T-cell (primary cell): Measurements from ENCODE around the gene ADH4. TPM values are rescaled to one million over a fixed set of nuclear protein-coding genes. Genes with fewer than 3 reads are reported as not detected.
"Not testable (repeated sequence)": the region's sequence is repeated elsewhere in the genome, so short reads cannot be mapped to it uniquely, and the experiment has no call there.

ENCODE experiments used
- ATAC-seq, 4 experiments: fragments of 200-7000 bp in 3 of 4; fragments of 150-1000 bp in 1 of 4; cut with Tn5 transposase; replicated peaks in 1 of 4; 1 replicate in 3 of 4; 2 replicates in 1 of 4; pipeline ENCODE4 v1.10.0; 2021; ENCODE audit warnings: moderate library complexity in 3 of 4, mild to moderate bottlenecking in 2 of 4, moderate number of reproducible peaks in 1 of 4
- CTCF ChIA-PET, 2 donors: fragments of 300-600 bp; sonication (Branson Sonifier 250); formaldehyde crosslinking; loops; one replicate each; lab custom pipeline; 2022; ENCODE audit warnings: antibody characterized with exemption in 2 of 2; lab: Charles Lee
- POLR2A ChIA-PET, 2 donors: fragments of 300-600 bp; sonication (Branson Sonifier 250); formaldehyde crosslinking; loops; one replicate each; lab custom pipeline; 2022; ENCODE audit warnings: antibody characterized with exemption in 2 of 2; lab: Charles Lee
- DNase-seq, 35 experiments: peaks; one replicate each; pipeline versions ENCODE4 v3.0.0 to v3.0.0-alpha.2; 2013 to 2023
- H3K27ac ChIP-seq: one replicate; pipeline ENCODE4 v1.5.1; 2013; ENCODE audit warnings: low read length
- H3K27me3 ChIP-seq, 2 experiments: replicated peaks in 1 of 2; 1 replicate in 1 of 2; 2 replicates in 1 of 2; pipeline versions ENCODE4 v1.6.1 to v1.7.0; 2013; ENCODE audit warnings: low read length in 1 of 2, mixed read lengths in 1 of 2; ENCODE audit not compliant: control insufficient read depth in 2 of 2, insufficient read depth in 2 of 2; ENCODE audit errors: extremely low read depth in 1 of 2
- H3K36me3 ChIP-seq, 2 donors: 1 replicate in 1 of 2; 2 replicates in 1 of 2; pipeline versions ENCODE4 v1.6.1 to v1.7.0; 2013; ENCODE audit warnings: low read length in 1 of 2; ENCODE audit not compliant: control insufficient read depth in 2 of 2, insufficient read depth in 1 of 2; ENCODE audit errors: extremely low read depth in 1 of 2
- H3K4me1 ChIP-seq, 2 experiments: 1 replicate in 1 of 2; 2 replicates in 1 of 2; pipeline versions ENCODE4 v1.6.1 to v1.7.0; 2013; ENCODE audit warnings: low read length in 2 of 2, mixed read lengths in 1 of 2; ENCODE audit not compliant: insufficient read depth in 2 of 2, control insufficient read depth in 1 of 2; ENCODE audit errors: extremely low read depth in 1 of 2
- H3K4me3 ChIP-seq, 2 donors: 1 replicate in 1 of 2; 2 replicates in 1 of 2; pipeline versions ENCODE4 v1.5.1 to v1.7.0; 2013; ENCODE audit warnings: mild to moderate bottlenecking in 2 of 2, low read length in 1 of 2, moderate library complexity in 1 of 2; ENCODE audit not compliant: control insufficient read depth in 1 of 2; ENCODE audit errors: extremely low read depth in 1 of 2
- H3K9me3 ChIP-seq: 2 replicates; pipeline ENCODE4 v1.7.0; 2013
- H3K27ac Mint-ChIP-seq, 2 donors: one replicate each; pipeline ENCODE4 v1.8.0; 2020 to 2021; ENCODE audit warnings: mild to moderate bottlenecking in 2 of 2, mixed read lengths in 2 of 2
- H3K27me3 Mint-ChIP-seq, 2 donors: one replicate each; pipeline ENCODE4 v1.8.0; 2021 to 2022; ENCODE audit warnings: mixed read lengths in 2 of 2
- H3K36me3 Mint-ChIP-seq: one replicate; pipeline ENCODE4 v1.8.0; 2021; ENCODE audit warnings: mixed read lengths
- H3K4me1 Mint-ChIP-seq, 3 donors: one replicate each; pipeline ENCODE4 v1.8.0; 2020 to 2022; ENCODE audit warnings: mixed read lengths in 3 of 3, mild to moderate bottlenecking in 1 of 3
- H3K4me3 Mint-ChIP-seq, 3 donors: one replicate each; pipeline ENCODE4 v1.8.0; 2020 to 2022; ENCODE audit warnings: mild to moderate bottlenecking in 3 of 3, mixed read lengths in 3 of 3, moderate library complexity in 3 of 3
- H3K9me3 Mint-ChIP-seq, 3 donors: one replicate each; pipeline ENCODE4 v1.8.0; 2020 to 2022; ENCODE audit warnings: mixed read lengths in 3 of 3
- WGBS: methylation state at CpG from one replicate; pipeline ENCODE4 v1.1.5; 2013; ENCODE audit warnings: missing lambda C conversion rate; ENCODE audit not compliant: insufficient coverage; 5-methylcytosine and 5-hydroxymethylcytosine counted together
- total RNA-seq, 35 experiments: library from RNA in 6 of 35; stranded (reverse) in 6 of 35; fragments of 120-200 nt in 1 of 35; gene quantifications; one replicate each; pipeline versions ENCODE4 v1.2.1 to v1.2.4 and lab custom pipeline; 2013 to 2026

ADH4 gene
- total RNA-seq, 5 donors from 2014 or later (not counting 1 experiment from before 2014, with no cell fraction given): 0.33 to 0.64 TPM; not detected in 3

DNA sequence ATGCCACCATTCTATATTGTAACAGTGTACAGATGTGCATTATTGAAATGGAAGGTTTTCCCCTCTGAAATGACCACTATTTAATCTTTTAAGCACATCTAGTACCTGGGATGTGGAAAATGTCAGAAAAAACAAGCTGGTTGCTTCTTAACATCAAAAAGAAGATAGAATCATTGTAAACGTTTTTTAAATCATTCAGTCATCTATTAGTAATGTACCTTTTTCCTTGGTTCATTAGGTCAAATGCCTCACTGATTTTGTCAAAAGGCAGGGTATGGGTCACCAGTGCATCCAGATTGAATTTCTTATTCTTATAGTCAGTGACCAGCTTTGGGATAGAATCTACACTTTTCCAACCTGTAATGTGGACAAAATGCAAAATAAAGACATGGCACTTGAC, 17.7 kb downstream of the ADH4 start:
- peaks cover 2 to 4% of the 10 kb centered on the region in 2 donors for H3K27me3 Mint-ChIP-seq
- no peak overlapping the region for H3K27ac Mint-ChIP-seq
- no peaks in the 10 kb centered on the region for H3K4me1 Mint-ChIP-seq
- no peaks in the 10 kb centered on the region for H3K4me1 ChIP-seq
- ATAC-seq (no peak), DNase-seq (no peak)
- no peaks in the 10 kb centered on the region for H3K36me3 Mint-ChIP-seq
- H3K27ac ChIP-seq: no peak overlapping the region
- H3K4me3 Mint-ChIP-seq: no peak overlapping the region
- H3K27me3 ChIP-seq: peaks cover 0 to 2% of the 10 kb centered on the region in 2 experiments
- H3K9me3 ChIP-seq: no peaks in the 10 kb centered on the region
- ChIA-PET POLR2A (no interaction called here), CTCF (interaction anchor here in 1 of 2 donors (0.6 kb wide), 2 partner anchors 9 to 88 kb away, joined by 3 to 5 read pairs; no protein-coding TSS in a partner anchor)
- WGBS: 60% methylated on average over 1 of the region's 1 CpG
- no peaks in the 10 kb centered on the region for H3K9me3 Mint-ChIP-seq
- no peaks in the 10 kb centered on the region for H3K36me3 ChIP-seq
- no peak overlapping the region for H3K4me3 ChIP-seq

DNA sequence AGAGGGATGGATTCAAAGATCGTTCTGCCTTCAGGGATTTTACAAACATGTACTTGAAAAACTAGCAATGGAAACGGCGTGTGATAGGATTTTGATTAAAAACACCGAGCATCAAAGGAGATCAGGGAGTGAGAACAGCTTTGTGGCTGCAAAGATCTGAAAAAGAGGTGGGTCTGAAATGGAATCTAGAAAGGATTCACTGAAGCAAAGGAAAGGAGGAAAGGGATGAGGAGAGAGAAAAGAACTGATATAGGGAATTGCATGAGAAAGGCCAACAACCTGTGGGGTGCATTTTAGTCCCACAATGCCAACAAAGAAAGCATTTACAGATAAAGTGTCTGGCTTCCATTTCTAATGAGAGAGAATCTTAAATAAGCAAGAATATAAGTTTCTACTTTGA, 23.1 kb downstream of the ADH4 start:
- Mint-ChIP-seq H3K27me3 (peaks cover 0 to 7% of the 10 kb centered on the region in 2 donors), H3K4me3 (no peak overlapping the region), H3K27ac (no peak overlapping the region), H3K4me1 (peaks cover 0 to 2% (median 2%) of the 10 kb centered on the region in 3 donors), H3K9me3 (no peaks in the 10 kb centered on the region), H3K36me3 (no peaks in the 10 kb centered on the region)
- H3K4me1 ChIP-seq: no peaks in the 10 kb centered on the region
- POLR2A ChIA-PET: no interaction called here
- CTCF ChIA-PET: interaction anchor here in 1 of 2 donors (0.7 kb wide), 1 partner anchor 342 kb away, joined by 3 read pairs; no protein-coding TSS in a partner anchor
- ATAC-seq (no peak), DNase-seq (no peak)
- H3K9me3 ChIP-seq: no peaks in the 10 kb centered on the region
- no peak overlapping the region for H3K4me3 ChIP-seq
- H3K36me3 ChIP-seq: no peaks in the 10 kb centered on the region
- no peak overlapping the region for H3K27ac ChIP-seq
- WGBS: 91% methylated on average over 4 of the region's 4 CpGs
- H3K27me3 ChIP-seq: no peaks in the 10 kb centered on the region

DNA sequence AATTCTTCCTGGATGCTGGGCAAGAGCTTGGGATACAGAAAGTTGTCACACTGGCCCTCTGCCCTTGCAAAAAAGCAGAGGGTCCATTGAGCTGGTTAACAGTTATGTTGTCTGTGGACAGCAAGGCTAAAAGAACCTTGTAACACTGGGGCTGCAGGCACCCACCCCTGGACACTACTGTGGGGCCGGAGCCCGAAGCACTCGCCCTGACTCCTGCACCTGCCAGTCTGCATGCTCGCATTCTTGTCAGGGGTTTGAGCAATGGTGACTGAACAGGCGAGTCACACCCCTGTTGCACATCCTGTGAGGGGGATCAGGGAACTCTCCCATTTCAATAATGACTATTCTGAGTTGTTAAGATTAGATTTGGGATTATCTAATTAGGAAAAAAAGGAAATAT, 23.6 kb downstream of the ADH4 start:
- ATAC-seq: no peak
- H3K36me3 Mint-ChIP-seq: no peaks in the 10 kb centered on the region
- H3K27ac ChIP-seq: no peak overlapping the region
- H3K4me1 Mint-ChIP-seq: peaks cover 0 to 2% (median 2%) of the 10 kb centered on the region in 3 donors
- no peaks in the 10 kb centered on the region for H3K9me3 ChIP-seq
- ChIA-PET POLR2A (no interaction called here), CTCF (interaction anchor here (0.7 to 1.4 kb wide), 2 partner anchors 285 to 343 kb away, joined by 3 read pairs; no protein-coding TSS in a partner anchor)
- no peaks in the 10 kb centered on the region for H3K36me3 ChIP-seq
- no peaks in the 10 kb centered on the region for H3K27me3 ChIP-seq
- no peaks in the 10 kb centered on the region for H3K9me3 Mint-ChIP-seq
- H3K27me3 Mint-ChIP-seq: peaks cover 0 to 7% of the 10 kb centered on the region in 2 donors
- no CpG with 5 or more reads among the region's 5 CpGs for WGBS
- DNase-seq: no peak
- H3K4me1 ChIP-seq: no peaks in the 10 kb centered on the region
- H3K27ac Mint-ChIP-seq: no peak overlapping the region
- no peak overlapping the region for H3K4me3 Mint-ChIP-seq
- no peak overlapping the region for H3K4me3 ChIP-seq

DNA sequence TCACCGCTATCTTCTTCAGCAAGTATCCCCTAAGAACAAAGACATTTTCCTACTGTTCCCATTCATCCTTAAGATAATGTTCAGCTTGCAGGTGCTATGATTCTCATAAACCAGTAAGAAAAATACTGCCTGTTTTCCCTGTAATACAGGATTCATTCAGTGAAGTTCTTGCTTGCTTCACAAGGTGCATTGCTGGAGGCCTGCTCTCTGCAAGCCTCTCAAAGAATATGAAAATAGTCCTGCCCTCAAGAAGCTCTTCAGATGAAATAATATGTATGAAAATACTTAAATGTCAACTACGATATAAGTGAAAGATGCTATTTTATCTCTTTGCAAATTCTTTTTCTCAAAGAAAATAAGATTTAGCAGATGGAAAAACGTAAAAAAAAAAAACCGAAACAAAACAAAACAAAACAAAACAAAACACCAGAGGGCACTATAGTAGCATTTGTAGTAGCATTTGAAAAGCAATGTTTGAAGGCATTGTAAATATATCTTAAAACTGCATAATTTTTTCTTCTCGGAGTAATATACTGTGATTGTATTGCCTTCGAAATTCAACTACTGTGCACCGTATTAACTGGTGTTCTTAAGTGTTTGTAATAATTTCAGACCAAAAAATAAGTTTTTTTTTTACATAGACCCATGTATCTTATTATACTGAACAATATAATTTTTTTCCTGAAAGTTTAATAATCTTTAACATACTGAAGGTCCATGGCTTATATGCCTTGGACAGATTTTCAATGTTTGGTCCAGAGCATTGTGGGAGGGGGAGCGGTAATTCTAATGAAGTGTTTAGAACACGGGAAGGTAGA, 26.0 kb downstream of the ADH4 start:
- DNase-seq (peak in 1 of 35 experiments; percentile 22), ATAC-seq (no peak)
- no CpG with 5 or more reads among the region's 9 CpGs for WGBS
- Mint-ChIP-seq H3K36me3 (no peaks in the 10 kb centered on the region), H3K4me3 (no peak overlapping the region), H3K27me3 (peaks cover 0 to 3% of the 10 kb centered on the region in 2 donors), H3K4me1 (peaks cover 0 to 2% (median 2%) of the 10 kb centered on the region in 3 donors), H3K9me3 (no peaks in the 10 kb centered on the region), H3K27ac (no peak overlapping the region)
- H3K27me3 ChIP-seq: no peaks in the 10 kb centered on the region
- no peaks in the 10 kb centered on the region for H3K4me1 ChIP-seq
- no peak overlapping the region for H3K4me3 ChIP-seq
- no peaks in the 10 kb centered on the region for H3K36me3 ChIP-seq
- no peaks in the 10 kb centered on the region for H3K9me3 ChIP-seq
- CTCF ChIA-PET: interaction anchor here (0.7 to 1.0 kb wide), 3 partner anchors 8 to 122 kb away, joined by 3 to 5 read pairs (median 4); no protein-coding TSS in a partner anchor
- no peak overlapping the region for H3K27ac ChIP-seq
- POLR2A ChIA-PET: no interaction called here

DNA sequence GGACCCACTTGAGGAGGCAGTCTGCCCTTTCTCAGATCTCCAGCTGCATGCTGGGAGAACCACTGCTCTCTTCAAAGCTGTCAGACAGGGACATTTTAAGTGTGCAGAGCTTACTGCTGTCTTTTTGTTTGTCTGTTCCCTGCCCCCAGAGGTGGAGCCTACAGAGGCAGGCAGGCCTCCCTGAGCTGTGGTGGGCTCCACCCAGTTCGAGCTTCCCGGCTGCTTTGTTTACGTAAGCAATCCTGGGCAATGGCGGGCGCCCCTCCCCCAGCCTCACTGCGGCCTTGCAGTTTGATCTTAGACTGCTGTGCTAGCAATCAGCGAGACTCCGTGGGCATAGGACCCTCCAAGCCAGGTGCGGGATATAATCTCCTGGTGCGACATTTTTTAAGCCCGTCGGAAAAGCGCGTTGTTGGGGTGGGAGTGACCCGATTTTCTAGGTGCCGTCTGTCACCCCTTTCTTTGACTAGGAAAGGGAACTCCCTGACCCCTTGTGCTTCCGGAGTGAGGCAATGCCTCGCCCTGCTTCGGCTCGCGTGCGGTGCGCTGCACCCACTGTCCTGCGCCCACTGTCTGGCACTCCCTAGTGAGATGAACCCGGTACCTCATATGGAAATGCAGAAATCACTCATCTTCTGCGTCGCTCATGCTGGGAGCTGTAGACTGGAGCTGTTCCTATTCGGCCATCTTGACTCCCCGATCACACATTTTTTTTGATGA, 26.8 kb downstream of the ADH4 start:
- H3K36me3 Mint-ChIP-seq, H3K4me1 ChIP-seq, H3K9me3 Mint-ChIP-seq, H3K9me3 ChIP-seq, H3K4me3 ChIP-seq, POLR2A ChIA-PET, H3K27me3 Mint-ChIP-seq, DNase-seq, H3K27ac ChIP-seq, H3K27ac Mint-ChIP-seq, H3K27me3 ChIP-seq, H3K4me1 Mint-ChIP-seq, ATAC-seq, H3K4me3 Mint-ChIP-seq, H3K36me3 ChIP-seq: not testable (repeated sequence)
- WGBS: 94% methylated on average over 18 of the region's 29 CpGs
- CTCF ChIA-PET: interaction anchor here (0.7 to 1.0 kb wide), 4 partner anchors 9 to 1155 kb away, joined by 3 to 5 read pairs (median 4); no protein-coding TSS in a partner anchor

DNA sequence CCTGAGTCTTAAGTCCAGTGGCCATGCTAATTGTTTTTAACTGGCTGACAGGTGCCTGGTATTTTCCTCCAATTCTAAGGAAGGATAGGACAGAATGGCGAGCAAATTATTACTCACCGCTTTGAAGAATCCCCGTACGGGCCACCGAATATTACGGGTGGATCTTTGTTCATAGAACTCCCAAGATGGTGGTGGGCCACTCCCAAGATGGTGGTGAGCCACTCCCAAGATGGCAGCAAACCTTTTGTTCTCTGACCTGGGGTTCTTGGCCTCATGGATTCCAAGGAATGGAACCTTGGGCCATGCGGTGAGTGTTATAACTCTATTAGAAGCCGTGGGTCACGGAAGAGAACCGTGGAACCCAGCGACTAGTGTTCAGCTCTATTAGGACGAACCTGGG, 34.8 kb downstream of the ADH4 start:
- H3K27me3 Mint-ChIP-seq, H3K4me1 Mint-ChIP-seq, ATAC-seq, H3K4me3 Mint-ChIP-seq, H3K27ac Mint-ChIP-seq, DNase-seq, H3K9me3 Mint-ChIP-seq, H3K9me3 ChIP-seq, H3K36me3 ChIP-seq, POLR2A ChIA-PET, H3K4me1 ChIP-seq, H3K4me3 ChIP-seq, H3K27me3 ChIP-seq, H3K27ac ChIP-seq, H3K36me3 Mint-ChIP-seq, CTCF ChIA-PET: not testable (repeated sequence)
- WGBS: 89% methylated on average over 12 of the region's 12 CpGs
